GM18499 (cell line): ENCODE data around the gene SPECC1.
"Not testable (repeated sequence)": the region's sequence is repeated elsewhere in the genome, so short reads cannot be mapped to it uniquely, and the experiment has no call there.

Experiments
- ATAC-seq: cut with Tn5 transposase; IDR thresholded peaks from one replicate; pipeline ENCODE4 v1.9.1; 2021; ENCODE audit warnings: moderate number of reproducible peaks; ENCODE audit not compliant: insufficient read depth, unreplicated experiment

The SPECC1 gene

DNA sequence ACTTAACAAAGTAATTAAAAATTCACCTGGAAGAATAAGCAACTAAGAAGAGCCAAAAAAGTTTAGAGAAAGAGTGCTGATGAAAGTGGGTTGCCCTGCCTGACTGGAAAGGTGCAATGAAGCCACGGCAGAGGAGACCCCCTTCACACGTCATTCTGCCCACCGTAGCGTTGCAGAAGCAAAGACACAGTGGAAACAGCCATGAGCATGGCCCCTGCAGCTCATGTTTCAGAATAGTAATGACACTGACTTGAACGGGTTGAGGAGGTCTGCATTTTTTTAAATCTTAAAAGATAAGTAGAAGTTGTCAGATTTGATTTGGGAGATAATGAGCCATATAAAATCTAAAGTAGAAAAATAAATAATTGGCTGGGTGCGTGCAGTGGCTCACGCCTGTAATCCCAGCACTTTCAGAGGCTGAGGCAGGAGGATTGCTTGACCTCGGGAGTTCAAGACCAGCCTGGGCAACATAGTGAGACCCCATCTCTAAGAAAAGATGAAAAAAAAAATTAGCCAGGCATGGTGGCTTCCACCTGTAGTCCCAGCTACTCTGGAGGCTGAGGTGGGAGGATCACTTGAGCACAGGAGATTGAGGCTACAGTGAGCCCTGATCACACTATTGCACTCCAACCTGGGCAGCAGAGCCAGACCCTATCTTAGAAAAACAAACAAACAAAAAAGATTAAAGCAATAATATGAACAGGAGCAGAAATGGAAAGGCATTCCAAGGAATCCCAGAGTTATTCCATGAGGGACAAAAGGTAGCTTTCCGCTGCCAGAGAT lies 273.6 kb downstream of the SPECC1 start:
- ATAC-seq: no peak

DNA sequence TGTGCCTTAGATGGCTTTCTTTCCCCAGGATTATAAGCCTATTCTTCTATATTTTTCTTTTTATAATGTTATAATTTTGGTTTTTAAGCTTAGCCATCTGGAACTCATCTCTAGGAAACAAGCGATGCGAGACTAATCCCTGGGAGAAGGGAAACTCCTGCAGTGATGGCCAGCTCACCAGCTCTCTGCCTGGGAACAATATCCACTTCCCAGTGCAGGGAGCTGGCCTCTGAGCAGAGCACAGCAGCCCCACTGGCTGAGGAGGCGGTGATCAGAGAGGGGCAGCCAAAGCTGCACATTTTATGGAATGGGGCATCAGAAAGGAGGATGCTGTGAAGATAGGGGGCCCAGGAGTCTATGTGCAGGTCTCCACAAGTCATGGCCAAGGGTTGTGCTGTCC lies 274.9 kb downstream of the SPECC1 start:
- ATAC-seq: no peak

DNA sequence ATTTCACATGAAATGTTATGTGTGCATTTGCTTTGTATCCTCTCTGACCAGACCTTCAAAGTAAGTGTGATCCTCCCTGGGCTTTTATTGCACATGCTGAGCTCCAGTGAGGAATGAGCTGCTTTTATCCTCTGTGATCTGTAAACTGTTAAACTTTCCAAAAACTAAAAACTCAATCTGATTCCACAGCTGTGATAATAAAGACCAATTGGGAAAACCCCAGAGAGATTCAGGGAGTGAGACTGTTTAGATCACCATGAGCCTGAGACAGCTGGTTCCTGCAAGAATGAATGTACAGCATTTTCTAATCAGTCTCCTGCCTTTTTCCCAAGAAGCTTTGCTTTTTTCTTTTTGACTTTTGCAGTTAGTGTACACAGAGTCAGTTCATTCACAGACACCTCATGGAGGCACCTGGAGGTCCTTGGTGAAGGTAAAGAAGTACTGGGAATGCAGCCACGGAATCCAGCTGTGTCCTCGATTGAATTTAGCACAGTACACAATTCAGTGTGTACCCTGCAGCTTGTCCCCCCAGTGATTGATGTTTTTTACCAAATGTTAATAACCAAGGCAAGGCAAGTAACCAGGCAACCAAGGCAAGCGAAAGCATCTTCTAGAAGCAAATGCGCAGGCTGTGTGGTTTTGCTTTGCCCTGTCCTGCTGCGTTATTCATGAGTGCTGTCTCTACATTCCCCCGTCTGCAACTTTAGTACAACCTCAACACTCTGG lies 275.6 kb downstream of the SPECC1 start:
- ATAC-seq: no peak

DNA sequence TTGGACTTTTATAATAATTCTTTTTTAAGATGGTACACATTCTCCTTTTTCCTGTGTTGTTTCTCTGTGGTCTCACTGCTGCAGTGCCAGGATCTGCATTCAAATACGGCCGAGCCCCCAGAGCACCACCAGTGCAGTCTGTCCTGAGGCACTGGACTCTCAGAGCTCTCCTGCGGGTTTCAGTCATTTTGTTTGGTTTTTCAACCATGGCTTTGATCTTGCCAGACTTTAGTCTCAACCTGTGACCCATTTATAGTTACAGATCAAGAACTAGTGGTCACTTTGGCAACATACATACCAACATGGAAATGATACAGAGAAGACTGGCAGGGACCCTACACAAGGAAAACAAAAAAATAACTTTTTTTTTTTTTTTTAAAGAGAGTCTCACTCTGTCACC lies 280.8 kb downstream of the SPECC1 start:
- no peak for ATAC-seq

DNA sequence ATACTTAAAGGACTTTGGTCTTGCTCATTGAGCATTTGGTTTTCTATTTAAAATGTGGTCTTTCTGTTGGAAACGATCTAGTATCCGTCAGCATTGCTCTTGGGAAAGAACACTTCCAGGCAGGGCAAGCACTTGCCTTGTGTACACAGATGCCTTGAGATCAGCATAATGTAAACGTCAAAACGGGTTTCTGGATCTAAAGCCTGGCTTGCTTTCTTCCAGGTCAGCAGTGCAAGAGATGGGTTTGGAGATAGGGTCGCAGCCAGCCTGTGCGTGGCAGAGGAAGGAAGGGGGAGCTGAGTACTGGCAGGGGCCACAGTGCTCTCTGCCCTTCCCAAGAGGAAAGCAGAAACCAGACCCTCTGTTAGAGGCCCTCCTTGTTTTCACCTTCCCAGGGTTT lies 282.7 kb downstream of the SPECC1 start:
- no peak for ATAC-seq

DNA sequence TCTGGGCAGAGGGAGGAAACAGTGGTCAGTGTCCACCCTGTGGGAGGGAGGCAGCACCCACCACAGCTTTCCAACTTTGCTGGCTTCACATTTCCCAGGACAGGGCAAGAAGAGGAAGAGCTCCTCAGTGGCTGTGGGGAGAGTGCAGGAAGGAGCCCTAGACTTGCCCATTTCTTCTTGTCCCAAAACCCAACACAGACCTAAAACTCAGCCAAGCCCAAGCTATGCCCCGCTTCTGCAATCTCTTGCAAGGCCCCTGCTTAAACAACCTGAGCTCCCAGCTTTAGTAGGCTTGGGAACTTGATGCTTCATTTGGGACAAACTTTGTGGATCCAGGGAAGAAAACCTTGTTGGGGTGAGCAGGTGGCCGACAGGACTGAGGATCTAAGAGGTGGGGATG lies 284.3 kb downstream of the SPECC1 start:
- ATAC-seq: no peak

DNA sequence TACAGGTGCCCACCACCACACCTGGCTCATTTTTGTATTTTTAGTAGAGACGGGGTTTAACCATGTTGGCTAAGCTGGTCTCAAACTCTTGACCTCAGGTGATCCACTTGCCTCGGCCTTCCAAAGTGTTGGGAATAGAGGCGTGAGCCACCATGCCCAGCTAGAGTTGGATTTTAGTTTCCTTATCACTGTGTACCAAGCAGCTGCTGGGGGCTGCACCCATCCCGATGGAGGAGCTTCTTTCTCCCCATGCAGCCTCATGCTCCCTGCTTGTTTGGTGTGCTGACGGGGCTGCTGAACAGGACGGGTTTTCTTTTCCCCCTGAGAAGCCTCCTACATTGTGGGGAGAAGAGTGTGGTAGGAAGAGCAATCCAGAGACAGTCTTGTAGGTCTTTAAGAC lies 285.0 kb downstream of the SPECC1 start:
- no peak for ATAC-seq

DNA sequence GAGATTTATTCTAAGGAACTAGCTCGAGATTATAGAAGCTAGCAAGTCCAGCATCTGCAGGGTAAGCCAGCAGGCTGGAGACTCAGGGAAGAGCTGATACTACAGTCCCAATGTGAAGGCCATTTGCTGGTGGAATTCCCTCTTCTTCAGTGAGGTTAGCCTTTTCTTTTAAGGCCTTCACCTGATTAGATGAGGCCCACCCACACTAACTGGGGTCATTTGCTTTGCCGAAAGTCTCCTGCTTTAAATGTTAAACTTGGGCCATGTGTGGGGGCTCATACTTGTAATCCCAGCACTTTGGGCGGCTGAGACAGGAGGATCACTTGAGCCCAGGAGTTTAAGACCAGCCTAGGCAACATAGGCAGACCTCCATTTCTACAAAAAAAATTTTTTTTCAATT lies 289.9 kb downstream of the SPECC1 start:
- ATAC-seq: no peak

DNA sequence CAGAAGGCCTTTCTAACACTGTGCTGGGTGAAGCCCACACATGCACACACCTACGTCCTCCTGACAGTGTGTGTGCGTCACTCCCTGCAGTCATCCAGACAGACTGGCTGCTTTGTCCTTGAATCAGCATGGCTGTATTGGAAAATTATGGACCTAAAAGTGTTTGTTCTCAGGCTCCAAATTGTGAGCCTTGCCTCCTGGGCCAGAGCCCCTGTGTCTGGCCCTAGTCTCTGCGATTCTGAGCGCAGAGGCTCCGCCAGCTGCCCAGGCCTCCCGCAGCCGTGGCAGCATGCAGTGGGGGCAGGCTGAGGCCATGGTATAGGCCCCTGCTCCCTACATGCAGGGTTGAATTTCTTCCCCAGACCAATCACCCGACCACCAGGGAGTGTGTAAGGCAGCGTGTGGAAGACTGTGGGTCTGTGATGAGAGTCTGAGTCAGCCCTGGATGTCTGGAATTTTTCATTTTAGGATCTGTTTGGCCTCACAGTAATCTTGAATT lies 291.3 kb downstream of the SPECC1 start:
- no peak for ATAC-seq

DNA sequence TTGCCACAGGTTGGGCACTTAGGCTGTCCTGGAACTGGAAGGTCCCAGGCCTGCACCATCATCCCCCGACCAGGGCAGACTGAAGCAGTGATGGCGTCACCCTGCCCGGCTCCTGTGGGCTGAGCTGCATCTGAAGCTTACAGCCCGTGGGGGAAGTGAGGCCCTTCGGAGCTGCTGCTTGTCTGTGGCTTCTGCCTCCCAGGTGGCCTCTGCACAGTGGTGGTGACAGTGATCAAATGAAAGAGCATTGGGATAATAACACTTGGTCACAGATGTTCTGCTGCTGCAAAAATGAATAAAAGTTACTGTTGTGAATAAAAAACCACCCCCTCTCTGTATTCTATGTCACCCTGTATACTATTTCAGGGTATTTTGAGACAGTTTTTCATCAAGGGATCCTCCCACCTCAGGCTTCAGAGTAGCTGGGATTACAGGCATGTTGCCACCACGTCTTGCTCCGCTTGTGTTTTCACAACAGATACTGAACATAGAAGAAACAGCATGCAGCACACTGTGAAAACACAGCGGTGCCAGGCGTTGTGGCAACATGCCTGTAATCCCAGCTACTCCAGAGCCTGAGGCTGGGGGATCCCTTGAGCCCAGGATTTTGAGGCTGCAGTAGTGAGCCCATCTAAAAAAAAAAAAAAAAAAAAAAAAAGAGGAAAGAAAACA lies 293.2 kb downstream of the SPECC1 start:
- ATAC-seq: no peak

DNA sequence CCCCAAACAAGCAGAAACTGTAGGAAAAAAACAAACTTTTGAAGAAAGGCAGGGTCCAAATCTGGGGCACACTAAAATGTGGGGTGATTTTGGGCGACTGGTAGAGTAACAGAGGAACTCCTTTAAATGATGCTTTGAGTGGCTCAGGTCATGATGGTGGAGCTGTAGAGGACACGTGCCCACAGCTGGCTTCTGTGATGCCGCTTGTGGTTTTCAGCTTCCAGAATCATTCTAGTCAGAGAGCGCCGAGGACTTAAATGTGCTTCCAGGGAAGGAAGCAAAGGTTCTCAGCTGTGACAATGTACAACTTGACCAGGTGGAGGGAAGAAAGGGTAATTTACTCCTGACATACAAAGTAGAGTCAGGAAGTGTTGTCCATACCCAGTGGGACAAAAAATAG lies 295.8 kb downstream of the SPECC1 start:
- no peak for ATAC-seq

DNA sequence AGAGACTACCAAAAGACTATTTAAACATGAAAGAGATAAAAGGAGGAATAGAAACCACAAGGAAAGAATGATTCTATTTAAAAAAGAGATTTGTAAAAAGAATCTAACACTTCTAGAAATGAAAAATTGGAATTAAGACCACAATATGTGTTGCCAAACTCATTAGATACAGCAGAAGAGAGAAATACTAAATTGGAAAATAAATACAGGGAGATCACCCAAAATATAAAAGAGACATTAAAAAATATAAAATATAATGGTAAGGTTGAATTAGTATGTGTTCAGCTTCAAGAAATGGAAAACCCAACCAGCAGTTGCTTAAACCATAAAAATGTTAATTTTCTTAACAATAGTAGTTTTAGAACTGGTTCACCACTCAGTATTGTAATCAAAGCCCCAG lies 297.8 kb downstream of the SPECC1 start:
- no peak for ATAC-seq

DNA sequence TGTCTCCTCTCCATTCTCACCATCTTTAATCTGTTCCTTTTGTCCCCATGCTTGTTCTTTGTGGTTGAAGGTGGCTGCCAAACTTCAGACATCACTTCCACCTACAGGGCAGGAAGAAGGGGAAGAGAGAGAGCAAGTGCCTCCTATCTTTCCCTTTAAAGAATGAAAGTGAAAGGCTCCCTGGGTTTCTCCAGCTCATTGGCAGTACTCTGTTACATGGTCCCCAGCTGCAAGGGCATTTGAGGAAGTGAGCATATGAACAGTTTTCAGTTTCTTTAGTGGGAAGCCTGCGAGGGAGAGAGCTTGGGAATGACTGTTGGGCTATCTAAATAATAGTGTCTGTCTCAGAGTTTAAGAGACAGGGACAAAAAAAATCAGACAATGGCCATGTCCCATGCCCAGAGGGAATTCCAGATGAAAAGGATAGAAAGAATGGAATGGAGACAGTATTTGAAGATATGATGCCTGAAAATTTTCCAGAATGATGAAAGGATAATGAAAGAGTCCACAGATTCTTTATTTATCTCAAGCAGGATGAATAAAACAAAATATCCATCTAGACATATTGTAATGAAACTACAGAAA lies 298.3 kb downstream of the SPECC1 start:
- no peak for ATAC-seq

DNA sequence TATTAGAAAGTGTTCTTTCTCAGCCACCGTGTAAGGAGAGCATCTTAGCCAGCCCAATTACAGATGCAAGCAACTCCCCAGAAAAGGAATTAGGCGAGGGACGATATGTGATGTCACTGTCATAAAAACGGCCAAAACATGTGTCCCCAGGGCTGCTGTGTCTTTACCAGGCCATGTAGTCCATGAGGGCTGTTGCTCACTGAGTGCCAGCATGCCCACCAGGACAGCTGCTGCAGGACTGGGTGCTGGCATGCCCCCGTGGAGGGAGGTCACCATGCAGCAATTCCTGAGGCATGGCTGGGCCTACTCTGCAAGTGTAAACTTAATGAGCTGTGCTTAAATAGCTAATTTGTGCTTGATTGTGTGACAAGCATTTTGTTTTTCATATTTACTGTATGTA lies 301.3 kb downstream of the SPECC1 start:
- ATAC-seq: no peak

DNA sequence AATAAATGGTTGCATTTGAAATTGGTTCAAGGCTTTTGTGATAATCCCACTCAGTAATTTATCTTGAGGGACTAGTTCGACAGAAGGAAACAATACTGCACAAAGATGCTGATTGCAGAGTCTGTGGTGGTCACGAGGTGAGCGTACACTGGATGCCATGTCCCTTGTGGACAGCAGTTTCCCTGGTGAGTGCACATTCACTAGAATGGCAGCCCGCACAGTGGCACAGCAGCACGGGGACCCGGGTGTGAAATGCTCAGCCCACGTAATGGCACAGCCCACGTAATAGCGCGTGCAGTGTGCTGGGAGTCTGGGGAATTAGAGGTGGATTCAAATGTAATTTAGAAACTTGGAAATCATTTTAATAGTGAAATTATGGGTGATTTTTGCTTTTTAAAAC lies 304.1 kb downstream of the SPECC1 start:
- no peak for ATAC-seq

DNA sequence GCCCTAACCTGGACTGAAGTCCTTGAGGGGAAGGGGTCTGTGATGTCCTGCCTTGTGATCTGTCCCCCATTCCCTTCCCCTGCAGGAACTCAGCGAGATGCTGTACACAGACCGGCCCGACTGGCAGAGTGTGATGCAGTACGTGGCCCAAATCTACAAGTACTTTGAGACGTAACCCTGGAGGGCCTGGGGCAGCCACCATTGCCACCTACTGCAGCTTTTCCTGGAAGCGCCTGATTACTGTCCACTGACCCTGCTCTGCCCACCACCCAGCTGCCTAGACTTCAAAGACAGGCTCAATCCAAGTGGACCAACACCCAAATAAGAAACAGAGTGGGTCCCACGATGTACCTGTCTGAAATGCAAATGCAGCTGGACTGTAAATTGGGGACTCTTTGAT lies 304.7 kb downstream of the SPECC1 start:
- ATAC-seq: no peak

DNA sequence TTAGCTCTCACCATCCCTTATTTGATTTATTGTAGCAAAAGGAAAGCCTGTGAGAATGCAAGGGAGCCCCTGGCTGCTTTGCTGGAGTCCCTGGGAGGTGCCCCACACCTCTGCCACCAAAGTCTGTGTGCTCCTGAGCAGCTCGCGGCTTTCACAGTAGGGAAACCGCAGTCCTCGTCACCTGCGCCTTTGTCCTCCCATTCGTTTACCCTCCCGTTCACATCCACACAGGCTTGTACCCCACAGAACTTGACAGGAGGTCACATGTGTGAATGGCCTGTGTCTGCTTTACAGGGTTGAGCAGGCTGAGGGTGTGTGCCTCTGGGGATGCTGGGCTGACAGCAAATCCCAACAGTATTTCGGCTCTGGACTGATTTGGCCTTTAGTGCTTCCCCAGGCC lies 305.7 kb downstream of the SPECC1 start:
- ATAC-seq: no peak

DNA sequence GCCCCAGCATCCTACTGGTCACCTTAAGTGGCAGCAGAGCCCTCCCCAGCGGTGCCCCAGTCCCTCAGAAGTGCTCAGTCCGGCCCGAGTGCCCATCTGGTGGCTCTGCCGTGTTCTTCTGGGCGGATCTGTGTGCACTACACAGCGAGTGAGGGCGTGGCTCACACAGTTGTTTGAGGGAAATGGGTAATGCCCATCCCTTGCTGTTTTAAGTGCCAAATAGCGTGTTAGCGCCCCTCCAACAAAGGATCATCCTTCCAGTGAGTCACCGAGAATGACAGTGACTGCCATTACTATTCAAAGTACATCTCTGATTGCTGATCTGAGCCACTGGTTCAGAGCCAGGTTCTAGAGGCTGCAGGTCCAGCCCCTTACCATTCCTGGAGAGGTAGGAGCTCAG lies 306.2 kb downstream of the SPECC1 start:
- no peak for ATAC-seq

DNA sequence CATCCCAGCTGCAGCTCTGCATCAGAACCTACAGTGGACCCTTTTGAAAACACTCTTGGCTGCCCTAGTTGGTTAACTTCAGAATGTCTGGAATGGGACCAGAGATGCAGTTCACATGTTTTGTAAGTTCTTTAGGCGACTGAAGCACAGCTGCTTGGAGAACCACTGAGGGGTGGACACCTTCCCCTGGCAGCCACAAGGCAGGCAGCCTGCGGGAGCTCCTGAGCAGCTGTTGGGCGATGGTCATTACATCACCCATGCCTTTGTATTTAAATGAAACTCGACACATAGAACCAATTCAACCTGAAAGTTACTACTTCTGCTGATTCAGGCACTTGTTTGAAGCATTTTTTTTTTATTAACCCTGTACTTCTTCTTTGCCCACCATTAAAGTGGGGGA lies 306.7 kb downstream of the SPECC1 start:
- no peak for ATAC-seq

DNA sequence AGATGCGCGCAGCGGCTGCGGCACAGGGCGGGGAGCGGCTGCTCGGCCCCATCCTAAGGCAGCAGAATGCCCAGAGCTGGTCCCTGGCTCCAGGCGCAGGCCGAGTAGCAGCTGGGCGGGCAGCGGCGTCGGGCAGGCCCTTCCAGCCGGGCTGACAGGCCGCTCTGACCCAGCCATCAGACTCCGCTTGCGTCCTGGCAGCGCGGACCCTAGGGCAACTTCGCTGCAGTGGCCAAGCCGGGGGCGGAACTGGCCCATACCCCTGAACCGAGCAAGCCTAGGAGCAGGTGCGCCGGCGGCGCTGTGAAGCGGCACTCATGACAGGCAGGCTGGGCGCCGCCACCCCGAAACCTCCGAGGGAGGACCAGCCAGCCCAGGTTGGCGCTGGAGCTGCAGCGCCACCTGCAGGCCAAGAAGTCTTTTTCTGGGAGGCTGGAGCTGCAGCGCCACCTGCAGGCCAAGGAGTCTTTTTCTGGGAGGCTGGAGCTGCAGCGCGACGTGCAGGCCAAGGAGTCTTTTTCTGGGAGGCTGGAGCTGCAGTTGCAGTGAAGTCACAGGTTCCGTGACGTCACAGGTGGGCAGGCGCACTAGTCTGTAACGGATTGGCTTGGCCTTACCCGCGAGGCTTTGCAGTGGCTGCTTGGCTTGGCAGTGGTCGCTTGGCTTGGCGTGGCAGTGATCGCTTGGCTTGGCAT lies 311.5 kb downstream of the SPECC1 start:
- not testable (repeated sequence) for ATAC-seq
